SK-N-MC (cell line): ENCODE measurements around the gene MTG1.

ENCODE experiments used
- EZH2 ChIP-seq: fragments of 200-600 bp; sonication (generic); IDR thresholded peaks from one replicate; pipeline ENCODE4 v1.6.1; 2017; ENCODE audit warnings: antibody characterized with exemption
- FOXP2 ChIP-seq: optimal IDR thresholded peaks from 2 replicates; pipeline ENCODE3; 2011; ENCODE audit warnings: mild to moderate bottlenecking, moderate library complexity; ENCODE audit not compliant: insufficient read depth; ENCODE audit errors: extremely low read length, control extremely low read depth
- POLR2AphosphoS5 ChIP-seq: IDR thresholded peaks from 2 replicates; pipeline ENCODE4 v1.6.1; 2012; ENCODE audit warnings: mild to moderate bottlenecking, low read depth, low read length, borderline replicate concordance

GRCh38 chr10:133418289-133418993 lies 24.5 kb downstream of the MTG1 start:
- no peak for TF ChIP-seq EZH2
- no peak for TF ChIP-seq POLR2AphosphoS5
- TF ChIP-seq FOXP2, result no peak
